ENCODE measurements around the gene DIRAS2.

DNA sequence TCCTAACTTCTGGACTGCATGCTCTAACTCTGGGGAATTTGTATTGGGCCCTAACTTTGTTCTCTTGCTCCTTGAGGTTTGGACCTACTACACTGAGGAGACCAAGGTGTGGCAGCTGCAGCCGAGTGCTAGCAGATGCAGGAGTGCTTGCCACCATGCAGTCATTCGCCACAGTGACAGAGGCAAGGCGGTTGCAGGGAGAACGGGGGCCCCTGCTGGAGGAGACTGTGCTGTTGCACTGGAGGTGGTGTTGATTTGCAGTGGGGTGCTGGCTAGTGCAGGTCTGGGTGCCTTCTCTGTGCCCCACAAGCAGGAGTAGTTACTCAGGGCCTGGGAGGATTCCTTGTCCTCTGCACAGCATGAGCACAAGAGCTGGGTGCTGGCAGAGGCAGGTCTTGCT is 22.4 kb upstream of the DIRAS2 start:
- TF ChIP-seq POLR2A (IDR thresholded peaks at IDR 0.05) = no peak
- TF ChIP-seq, protein P1, sequence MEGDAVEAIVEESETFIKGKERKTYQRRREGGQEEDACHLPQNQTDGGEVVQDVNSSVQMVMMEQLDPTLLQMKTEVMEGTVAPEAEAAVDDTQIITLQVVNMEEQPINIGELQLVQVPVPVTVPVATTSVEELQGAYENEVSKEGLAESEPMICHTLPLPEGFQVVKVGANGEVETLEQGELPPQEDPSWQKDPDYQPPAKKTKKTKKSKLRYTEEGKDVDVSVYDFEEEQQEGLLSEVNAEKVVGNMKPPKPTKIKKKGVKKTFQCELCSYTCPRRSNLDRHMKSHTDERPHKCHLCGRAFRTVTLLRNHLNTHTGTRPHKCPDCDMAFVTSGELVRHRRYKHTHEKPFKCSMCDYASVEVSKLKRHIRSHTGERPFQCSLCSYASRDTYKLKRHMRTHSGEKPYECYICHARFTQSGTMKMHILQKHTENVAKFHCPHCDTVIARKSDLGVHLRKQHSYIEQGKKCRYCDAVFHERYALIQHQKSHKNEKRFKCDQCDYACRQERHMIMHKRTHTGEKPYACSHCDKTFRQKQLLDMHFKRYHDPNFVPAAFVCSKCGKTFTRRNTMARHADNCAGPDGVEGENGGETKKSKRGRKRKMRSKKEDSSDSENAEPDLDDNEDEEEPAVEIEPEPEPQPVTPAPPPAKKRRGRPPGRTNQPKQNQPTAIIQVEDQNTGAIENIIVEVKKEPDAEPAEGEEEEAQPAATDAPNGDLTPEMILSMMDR (IDR thresholded peaks at IDR 0.05) = no peak

Measured in Peyer's patch (tissue), 4 donors.